SK-N-SH (cell line): ENCODE data around the gene SMARCD1.

Source experiments
- FOXJ3 ChIP-seq: sonication (generic); formaldehyde crosslinking; IDR thresholded peaks from 2 replicates; pipeline ENCODE4 v1.5.1; 2020; ENCODE audit warnings: mild to moderate bottlenecking, missing genetic modification reagents
- FOXM1 ChIP-seq: IDR thresholded peaks from 2 replicates; pipeline ENCODE4 v1.4.0; 2012; ENCODE audit warnings: low read depth, mild to moderate bottlenecking
- NFIC ChIP-seq: IDR thresholded peaks from 2 replicates; pipeline ENCODE4 v1.4.0; 2012; ENCODE audit warnings: borderline replicate concordance
- TAF1 ChIP-seq: IDR thresholded peaks from 2 replicates; pipeline ENCODE4 v1.6.1; 2012; ENCODE audit warnings: low read depth, mild to moderate bottlenecking, low read length, moderate library complexity, borderline replicate concordance
- TF ChIP-seq, protein P1 (sequence below): fragments of 200-600 bp; sonication (generic); IDR thresholded peaks from 2 replicates; pipeline ENCODE4 v1.6.1; 2017; ENCODE audit warnings: antibody characterized with exemption, mild to moderate bottlenecking, moderate library complexity

DNA sequence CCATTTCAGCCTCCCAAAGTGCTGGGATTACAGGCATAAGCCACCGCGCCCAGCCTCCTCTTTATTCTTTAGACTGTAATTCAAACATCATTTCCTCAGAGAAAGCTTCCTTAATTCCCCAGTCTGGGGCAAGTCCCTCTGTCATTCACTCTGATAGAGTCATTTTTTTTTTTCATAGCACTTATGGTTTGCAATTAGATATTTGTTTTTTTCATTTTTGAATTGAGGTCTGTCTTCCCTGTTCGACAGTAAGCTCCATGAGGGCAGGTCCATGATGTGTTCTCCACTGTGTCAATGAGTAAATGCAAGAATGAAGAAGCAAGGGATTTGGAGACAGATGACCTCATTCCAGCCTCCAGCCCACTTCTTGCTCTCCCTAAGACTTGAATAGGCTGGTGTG lies 15.6 kb upstream of the SMARCD1 start:
- TF ChIP-seq, protein P1, sequence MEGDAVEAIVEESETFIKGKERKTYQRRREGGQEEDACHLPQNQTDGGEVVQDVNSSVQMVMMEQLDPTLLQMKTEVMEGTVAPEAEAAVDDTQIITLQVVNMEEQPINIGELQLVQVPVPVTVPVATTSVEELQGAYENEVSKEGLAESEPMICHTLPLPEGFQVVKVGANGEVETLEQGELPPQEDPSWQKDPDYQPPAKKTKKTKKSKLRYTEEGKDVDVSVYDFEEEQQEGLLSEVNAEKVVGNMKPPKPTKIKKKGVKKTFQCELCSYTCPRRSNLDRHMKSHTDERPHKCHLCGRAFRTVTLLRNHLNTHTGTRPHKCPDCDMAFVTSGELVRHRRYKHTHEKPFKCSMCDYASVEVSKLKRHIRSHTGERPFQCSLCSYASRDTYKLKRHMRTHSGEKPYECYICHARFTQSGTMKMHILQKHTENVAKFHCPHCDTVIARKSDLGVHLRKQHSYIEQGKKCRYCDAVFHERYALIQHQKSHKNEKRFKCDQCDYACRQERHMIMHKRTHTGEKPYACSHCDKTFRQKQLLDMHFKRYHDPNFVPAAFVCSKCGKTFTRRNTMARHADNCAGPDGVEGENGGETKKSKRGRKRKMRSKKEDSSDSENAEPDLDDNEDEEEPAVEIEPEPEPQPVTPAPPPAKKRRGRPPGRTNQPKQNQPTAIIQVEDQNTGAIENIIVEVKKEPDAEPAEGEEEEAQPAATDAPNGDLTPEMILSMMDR: no peak
- no peak for TF ChIP-seq NFIC
- no peak for TF ChIP-seq TAF1
- TF ChIP-seq FOXM1: no peak
- TF ChIP-seq FOXJ3 (CRISPR knock-in tag): no peak
